NOMO-1 treated with dmso at 0.1 percent for 144 hours (cell line): Measurements from ENCODE around the gene ESRRA.

Experiments used
- DNase-seq: peaks from one replicate; lab custom pipeline; 2025; ENCODE audit not compliant: unreplicated experiment; lab: John Stamatoyannopoulos, UW

ESRRA gene

GRCh38 chr11:64269540-64270220 is 35.6 kb upstream of the ESRRA start:
- peak; percentile 99 for DNase-seq

- DNase-seq: no peak
These were observed 30.1 kb upstream of the ESRRA start for GRCh38 chr11:64275031-64275800.

GRCh38 chr11:64275841-64276240 is 29.5 kb upstream of the ESRRA start:
- DNase-seq: no peak

- no peak for DNase-seq
These were observed 28.5 kb upstream of the ESRRA start for GRCh38 chr11:64276653-64277431.

- no peak for DNase-seq
These were observed 26.6 kb upstream of the ESRRA start for GRCh38 chr11:64278576-64279190.

GRCh38 chr11:64281957-64282770 is 23.2 kb upstream of the ESRRA start:
- no peak for DNase-seq

GRCh38 chr11:64283092-64283491 is 22.2 kb upstream of the ESRRA start:
- DNase-seq: no peak

- DNase-seq: peak; percentile 90
These were observed 21.0 kb upstream of the ESRRA start, which contains the start of gene BAD for GRCh38 chr11:64284048-64284961. Gene BAD, minus strand, starts transcription at chr11:64284665. Its CDS starts 297 bp downstream, at chr11:64284368.

GRCh38 chr11:64284962-64285884 is 20.1 kb upstream of the ESRRA start, which contains the start of gene GPR137:
Gene GPR137, plus strand, starts transcription at chr11:64285848. Its CDS starts 677 bp downstream, at chr11:64286525.
- DNase-seq: peak; percentile 69

GRCh38 chr11:64285885-64286800 is 19.2 kb upstream of the ESRRA start:
- no peak for DNase-seq

- no peak for DNase-seq
These were observed 18.5 kb upstream of the ESRRA start for GRCh38 chr11:64286801-64287159.

GRCh38 chr11:64287676-64288352 is 17.5 kb upstream of the ESRRA start:
- no peak for DNase-seq

GRCh38 chr11:64288353-64288750 is 17.0 kb upstream of the ESRRA start:
- no peak for DNase-seq

- no peak for DNase-seq
These were observed 16.2 kb upstream of the ESRRA start for GRCh38 chr11:64289002-64289564.

GRCh38 chr11:64290352-64291261 is 14.7 kb upstream of the ESRRA start:
- DNase-seq: no peak
